ENCODE measurements around the gene MAEL. TPM values are rescaled to one million over a fixed set of nuclear protein-coding genes. Genes with fewer than 3 reads are reported as not detected.

Gene MAEL
- total RNA-seq, 1 donor from 2014 or later, result not detected

- DNase-seq (ENCODE audit: low read depth) (no peak), FAIRE-seq (no peak)
- peaks cover 25% of the 10 kb centered on the region for H3K27me3 ChIP-seq (ENCODE audit: control insufficient read depth, insufficient read depth, low read length)
- no peaks in the 10 kb centered on the region for H3K36me3 ChIP-seq (ENCODE audit: control insufficient read depth, insufficient read depth, low read length)
- peak overlapping the region; percentile 3 for H3K4me3 ChIP-seq (ENCODE audit: low read depth, low read length)
- TF ChIP-seq CTCF (IDR thresholded peaks at IDR 0.05; ENCODE audit: insufficient read depth, low read length, severe bottlenecking), result no peak
Observed at GRCh38 chr1:166974647-166975345, 14.3 kb upstream of the MAEL start.

GRCh38 chr1:166975361-166976129 lies 13.5 kb upstream of the MAEL start, which contains the start of gene ILDR2:
ILDR2 (minus strand) TSS chr1:166975540; CDS start chr1:166975268, 272 bp downstream.
- TF ChIP-seq CTCF (IDR thresholded peaks at IDR 0.05; ENCODE audit: insufficient read depth, low read length, severe bottlenecking), result no peak
- no peak for FAIRE-seq
- Histone ChIP-seq H3K4me3 (ENCODE audit: low read depth, low read length) (peak within 1 kb of the TSS; percentile 46), H3K36me3 (ENCODE audit: control insufficient read depth, insufficient read depth, low read length) (no peaks in the 10 kb centered on the region), H3K27me3 (ENCODE audit: control insufficient read depth, insufficient read depth, low read length) (peaks cover 25% of the 10 kb centered on the region)
- peak; percentile 16 for DNase-seq (ENCODE audit: low read depth)

- FAIRE-seq (no peak), DNase-seq (ENCODE audit: low read depth) (no peak)
- Histone ChIP-seq H3K4me3 (ENCODE audit: low read depth, low read length) (no peak overlapping the region), H3K27me3 (ENCODE audit: control insufficient read depth, insufficient read depth, low read length) (peaks cover 22% of the 10 kb centered on the region), H3K36me3 (ENCODE audit: control insufficient read depth, insufficient read depth, low read length) (no peaks in the 10 kb centered on the region)
- no peak for TF ChIP-seq CTCF (IDR thresholded peaks at IDR 0.05; ENCODE audit: insufficient read depth, low read length, severe bottlenecking)
Observed at GRCh38 chr1:166977951-166978350, 11.1 kb upstream of the MAEL start.

- Histone ChIP-seq H3K27me3 (ENCODE audit: control insufficient read depth, insufficient read depth, low read length) (peaks cover 20% of the 10 kb centered on the region), H3K4me3 (ENCODE audit: low read depth, low read length) (no peak overlapping the region), H3K36me3 (ENCODE audit: control insufficient read depth, insufficient read depth, low read length) (no peaks in the 10 kb centered on the region)
- DNase-seq (ENCODE audit: low read depth) (no peak), FAIRE-seq (no peak)
- no peak for TF ChIP-seq CTCF (IDR thresholded peaks at IDR 0.05; ENCODE audit: insufficient read depth, low read length, severe bottlenecking)
Observed at GRCh38 chr1:166978821-166979220, 10.3 kb upstream of the MAEL start.

- peaks cover 13% of the 10 kb centered on the region for H3K27me3 ChIP-seq (ENCODE audit: control insufficient read depth, insufficient read depth, low read length)
- H3K4me3 ChIP-seq (ENCODE audit: low read depth, low read length), result no peak overlapping the region
- FAIRE-seq, result no peak
- TF ChIP-seq CTCF (IDR thresholded peaks at IDR 0.05; ENCODE audit: insufficient read depth, low read length, severe bottlenecking), result no peak
- no peaks in the 10 kb centered on the region for H3K36me3 ChIP-seq (ENCODE audit: control insufficient read depth, insufficient read depth, low read length)
- DNase-seq (ENCODE audit: low read depth), result no peak
Observed at GRCh38 chr1:166980383-166980782, 8.7 kb upstream of the MAEL start.
